Measurements from ENCODE around the gene DAZAP2.
"Not testable (repeated sequence)": the region's sequence is repeated elsewhere in the genome, so short reads cannot be mapped to it uniquely, and the experiment has no call there.

DAZAP2 gene

GRCh38 chr12:51217133-51217967 lies 21.3 kb upstream of the DAZAP2 start:
- peak; percentile 3 to 33 (median 13) for DNase-seq (ENCODE audit: low read depth in 3 of 3, low spot score in 1 of 3)

DNA sequence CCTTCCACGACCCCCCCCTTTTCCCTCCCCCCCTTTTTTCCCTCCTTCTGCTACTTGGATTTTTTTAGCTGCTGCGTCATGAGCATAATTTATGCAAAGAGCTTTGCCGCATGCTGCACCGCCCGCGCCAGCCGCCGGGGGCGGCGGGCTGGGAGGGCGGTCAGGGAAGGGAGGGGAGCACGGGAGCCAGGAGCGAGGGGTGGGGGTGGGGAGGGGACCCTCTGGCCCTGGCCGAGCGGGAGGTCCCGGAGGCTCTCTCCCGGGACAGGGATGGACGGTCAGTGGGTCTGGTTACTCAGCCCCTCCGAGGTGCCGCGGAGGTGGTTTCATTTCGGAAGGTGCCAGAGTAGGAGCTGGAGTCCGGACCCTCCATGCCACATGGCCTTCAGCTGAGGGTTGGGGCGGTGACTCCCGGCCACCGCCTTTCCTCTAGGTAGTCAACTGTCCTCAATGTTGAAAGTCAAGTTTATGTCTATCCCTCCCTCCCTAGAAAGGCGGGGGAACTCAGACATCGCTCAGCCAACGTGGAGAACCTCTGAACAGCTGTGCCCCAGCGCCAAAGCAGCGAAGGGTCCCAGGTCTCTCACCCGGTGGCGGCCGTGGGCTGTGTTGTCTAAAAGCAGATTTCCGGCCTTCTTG lies 20.5 kb upstream of the DAZAP2 start, which contains the start of gene POU6F1:
Gene POU6F1, minus strand, starts transcription at position 95 of the 639 bp plus-strand sequence. CDS start 11,226 bp downstream, outside the sequence.
- DNase-seq (ENCODE audit: low read depth in 3 of 3, low spot score in 1 of 3): peak; percentile 30 to 49 (median 41)

- DNase-seq (ENCODE audit: low read depth in 3 of 3, low spot score in 1 of 3): no peak
Measured at GRCh38 chr12:51218607-51219161, 19.9 kb upstream of the DAZAP2 start.

GRCh38 chr12:51219322-51219721 lies 19.3 kb upstream of the DAZAP2 start:
- no peak for DNase-seq (ENCODE audit: low read depth in 3 of 3, low spot score in 1 of 3)

- not testable (repeated sequence) for DNase-seq (ENCODE audit: low read depth in 3 of 3, low spot score in 1 of 3)
Measured at GRCh38 chr12:51219857-51220256, 18.8 kb upstream of the DAZAP2 start.

GRCh38 chr12:51222461-51222860 lies 16.2 kb upstream of the DAZAP2 start:
- DNase-seq (ENCODE audit: low read depth in 3 of 3, low spot score in 1 of 3): no peak

DNA sequence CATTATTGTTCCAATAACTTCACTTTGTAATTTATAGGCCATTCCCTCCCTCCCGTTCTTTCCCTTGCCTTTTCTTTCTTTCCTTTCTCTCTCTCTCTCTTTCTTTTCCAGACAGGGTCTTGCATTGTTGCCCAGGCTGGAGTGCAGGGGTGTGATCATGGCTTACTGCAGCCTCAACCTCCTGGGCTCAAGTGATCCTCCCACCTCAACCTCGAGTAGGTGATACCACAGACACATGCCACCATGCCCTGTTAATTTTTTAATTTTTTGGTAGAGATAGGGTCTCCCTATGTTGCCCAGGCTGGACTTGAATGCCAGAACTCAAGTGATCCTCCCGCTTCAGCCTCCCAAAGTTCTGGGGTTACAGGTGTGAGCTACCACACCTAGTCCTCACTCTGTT lies 14.0 kb upstream of the DAZAP2 start:
- no peak for DNase-seq (ENCODE audit: low read depth in 3 of 3, low spot score in 1 of 3)

- no peak for DNase-seq (ENCODE audit: low read depth in 3 of 3, low spot score in 1 of 3)
Measured at GRCh38 chr12:51225234-51225633, 13.4 kb upstream of the DAZAP2 start.

- DNase-seq (ENCODE audit: low read depth in 3 of 3, low spot score in 1 of 3): no peak
Measured at GRCh38 chr12:51225771-51226170, 12.9 kb upstream of the DAZAP2 start.

- not testable (repeated sequence) for DNase-seq (ENCODE audit: low read depth in 3 of 3, low spot score in 1 of 3)
Measured at GRCh38 chr12:51227112-51227511, 11.5 kb upstream of the DAZAP2 start.

GRCh38 chr12:51227962-51228361 lies 10.7 kb upstream of the DAZAP2 start:
- DNase-seq (ENCODE audit: low read depth in 3 of 3, low spot score in 1 of 3): no peak

DNA sequence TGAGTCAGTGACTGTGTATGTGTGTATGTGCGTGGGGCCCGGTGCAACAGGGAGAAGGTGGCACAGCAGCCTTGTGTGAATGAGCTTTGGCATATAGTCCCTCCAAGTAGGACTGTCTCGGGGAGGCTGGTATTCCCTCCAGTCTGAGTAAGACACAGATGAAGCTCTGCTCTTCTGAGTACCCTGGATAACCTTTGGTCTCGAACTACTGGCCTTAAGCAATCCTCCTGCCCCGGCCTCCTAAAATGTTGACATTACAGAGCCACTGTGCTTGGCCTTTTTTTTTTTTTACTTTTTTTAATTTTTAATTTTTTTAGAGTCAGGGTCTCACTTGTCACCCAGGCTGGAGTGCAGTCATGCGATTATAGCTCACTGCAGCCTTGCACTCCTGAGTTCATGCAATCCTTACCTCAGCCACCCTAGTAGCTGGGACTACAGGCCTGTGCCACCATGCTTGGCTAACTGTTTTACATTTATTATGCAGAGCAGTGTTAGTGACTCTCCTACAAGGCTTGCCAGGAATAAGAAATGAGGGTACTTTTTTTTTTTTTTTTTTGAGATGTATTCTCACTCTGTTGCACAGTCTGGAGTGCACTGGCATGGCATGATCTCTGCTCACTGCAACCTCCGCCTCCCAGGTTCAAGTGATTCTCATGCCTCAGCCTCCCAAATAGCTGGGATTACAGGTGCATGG lies 9.4 kb upstream of the DAZAP2 start:
- DNase-seq (ENCODE audit: low read depth in 3 of 3, low spot score in 1 of 3): no peak

GRCh38 chr12:51232642-51233041 lies 6.0 kb upstream of the DAZAP2 start:
- no peak for DNase-seq (ENCODE audit: low read depth in 3 of 3, low spot score in 1 of 3)

DNA sequence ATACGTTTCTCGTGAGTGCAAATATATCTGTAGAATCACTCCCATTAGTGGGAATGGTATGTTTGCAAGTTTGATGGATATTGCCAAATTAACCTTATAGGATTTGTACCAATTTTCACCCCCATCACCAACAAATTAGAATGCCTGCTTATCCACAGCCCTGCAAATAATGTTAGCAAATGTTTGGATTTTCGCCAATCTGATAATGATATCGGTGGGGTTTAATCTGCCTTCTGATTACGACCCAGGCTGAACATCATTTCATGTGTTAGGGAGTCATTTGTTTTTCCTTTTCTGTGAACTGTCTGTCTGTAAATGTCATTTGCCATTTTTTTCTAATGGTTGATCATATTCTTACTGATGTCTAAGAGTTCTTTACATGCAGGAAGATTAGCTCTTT lies 4.1 kb upstream of the DAZAP2 start:
- DNase-seq (ENCODE audit: low read depth in 3 of 3, low spot score in 1 of 3): no peak

DNA sequence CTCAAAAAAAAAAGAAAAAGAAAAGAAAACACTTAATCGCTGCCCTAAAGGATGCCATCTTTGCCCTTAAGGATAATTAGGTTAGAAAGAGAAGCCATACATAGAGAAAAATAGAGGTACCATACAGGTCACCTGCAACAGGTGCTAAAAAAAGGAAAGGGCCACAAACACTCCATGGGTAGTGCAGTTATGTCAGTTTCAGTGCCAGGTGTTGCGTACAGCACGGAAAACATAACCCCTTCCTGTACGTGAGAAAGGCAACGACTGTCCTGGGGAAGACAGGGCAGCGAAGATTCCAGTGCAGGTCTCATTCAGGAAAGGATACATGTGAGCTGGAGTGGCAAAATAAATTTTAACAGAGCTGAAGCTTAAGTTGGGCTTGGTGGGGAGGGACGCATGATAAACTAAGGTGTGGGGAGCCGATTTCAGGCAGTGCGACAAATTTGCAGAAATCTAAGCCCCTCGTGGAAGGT lies 553 bp upstream of the DAZAP2 start:
- no peak for DNase-seq (ENCODE audit: low read depth in 3 of 3, low spot score in 1 of 3)

DNA sequence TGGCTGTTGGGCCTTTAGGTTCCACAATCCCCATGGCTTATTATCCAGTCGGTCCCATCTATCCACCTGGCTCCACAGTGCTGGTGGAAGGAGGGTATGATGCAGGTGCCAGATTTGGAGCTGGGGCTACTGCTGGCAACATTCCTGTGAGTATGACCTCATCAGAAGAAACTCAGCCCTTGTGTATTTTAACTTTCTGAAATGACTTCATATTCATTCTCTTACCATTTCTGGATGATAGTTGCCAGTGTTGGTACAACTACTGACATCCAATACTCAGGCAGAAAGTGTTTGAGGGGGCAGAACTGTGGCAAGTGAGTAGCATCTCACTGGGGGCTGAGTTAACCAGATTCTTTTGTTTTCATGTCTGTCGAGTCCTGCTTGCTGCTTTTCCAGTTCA lies 2.3 kb downstream of the DAZAP2 start:
- no peak for DNase-seq (ENCODE audit: low read depth in 3 of 3, low spot score in 1 of 3)

- DNase-seq (ENCODE audit: low read depth in 3 of 3, low spot score in 1 of 3): no peak
Measured at GRCh38 chr12:51242120-51242519, 3.5 kb downstream of the DAZAP2 start.

GRCh38 chr12:51242876-51243275 lies 4.2 kb downstream of the DAZAP2 start:
- DNase-seq (ENCODE audit: low read depth in 3 of 3, low spot score in 1 of 3): no peak

- DNase-seq (ENCODE audit: low read depth in 3 of 3, low spot score in 1 of 3): no peak
Measured at GRCh38 chr12:51244269-51244668, 5.6 kb downstream of the DAZAP2 start.

DNA sequence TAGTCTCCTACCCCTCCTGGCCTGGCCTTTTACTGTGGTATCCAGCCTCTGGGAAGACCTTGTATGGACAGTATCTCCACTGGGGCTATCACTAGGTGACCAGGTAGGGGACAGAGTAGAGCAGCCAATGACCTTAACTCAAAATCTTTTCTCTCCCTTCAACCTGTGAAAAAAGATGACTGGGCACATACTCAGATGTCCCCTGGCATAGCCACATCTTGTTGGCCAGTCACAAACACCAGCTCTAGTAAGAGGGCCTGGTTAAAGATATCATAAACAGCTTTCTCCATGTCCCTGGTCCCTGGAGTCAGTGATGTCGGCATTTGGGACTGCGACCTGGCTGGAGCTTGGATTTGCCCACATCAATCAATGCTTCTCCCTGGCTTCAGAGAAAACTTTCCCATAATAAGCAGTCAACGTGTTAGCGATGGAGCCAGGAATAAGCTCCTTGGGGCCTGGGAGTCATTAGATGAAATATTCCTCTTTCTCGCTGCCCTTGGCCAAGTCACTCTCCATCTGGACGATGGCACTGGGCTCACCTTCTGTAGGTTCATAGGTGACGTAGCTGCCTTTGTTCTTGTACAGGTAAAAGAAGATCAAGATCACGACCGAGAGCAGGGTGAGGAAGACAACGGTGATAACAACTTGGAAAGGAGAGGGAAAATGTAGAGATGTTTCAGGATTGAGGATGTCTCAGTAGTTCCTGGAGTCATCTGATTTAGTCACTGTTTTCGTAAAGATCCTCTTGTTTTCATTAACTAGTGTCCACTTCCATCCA lies 7.0 kb downstream of the DAZAP2 start:
- DNase-seq (ENCODE audit: low read depth in 3 of 3, low spot score in 1 of 3): no peak
